GM18519 (cell line): Measurements from ENCODE around the gene SLC18A3.

Source experiments
- ATAC-seq: cut with Tn5 transposase; IDR thresholded peaks from one replicate; pipeline ENCODE4 v1.9.1; 2021; ENCODE audit warnings: mild to moderate bottlenecking, moderate library complexity; ENCODE audit not compliant: unreplicated experiment, low FRiP score

The SLC18A3 gene

DNA sequence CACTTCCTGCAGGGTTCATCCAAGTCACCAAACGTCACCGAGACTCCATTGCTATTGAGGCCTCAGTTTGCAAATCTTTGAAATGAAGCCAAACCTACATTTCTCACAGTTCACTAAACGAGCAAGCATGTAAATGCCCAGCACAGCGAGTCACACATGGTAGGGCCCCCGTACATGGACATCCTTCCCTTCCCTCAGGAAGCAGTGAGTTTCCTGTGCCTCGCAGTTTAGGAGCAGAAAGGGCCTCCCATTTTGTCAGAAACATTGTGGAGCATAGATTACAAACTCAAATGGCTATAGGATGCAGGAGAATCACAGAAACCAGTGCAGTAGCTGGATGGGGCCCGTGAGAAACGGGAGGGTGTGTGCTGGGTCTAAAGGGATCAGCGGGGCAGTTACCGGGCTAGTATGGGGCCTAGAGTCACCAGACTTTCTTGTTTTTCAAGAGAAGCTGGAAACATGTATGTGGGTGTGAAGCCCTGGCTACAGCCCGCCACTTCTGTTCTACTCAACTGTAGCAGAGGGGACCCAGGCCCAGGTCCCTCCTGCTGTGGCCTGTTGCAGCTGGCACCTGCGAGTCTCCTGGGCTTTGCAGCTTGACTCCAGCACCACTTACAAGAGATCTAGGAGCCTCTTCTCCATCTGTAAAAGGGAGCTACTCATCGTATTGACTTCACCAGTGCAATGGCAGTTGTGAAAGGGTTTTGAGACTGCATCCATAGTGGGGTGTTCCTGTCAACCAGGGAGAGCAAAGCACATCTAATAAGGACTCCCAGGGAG is 14.2 kb upstream of the SLC18A3 start:
- no peak for ATAC-seq

DNA sequence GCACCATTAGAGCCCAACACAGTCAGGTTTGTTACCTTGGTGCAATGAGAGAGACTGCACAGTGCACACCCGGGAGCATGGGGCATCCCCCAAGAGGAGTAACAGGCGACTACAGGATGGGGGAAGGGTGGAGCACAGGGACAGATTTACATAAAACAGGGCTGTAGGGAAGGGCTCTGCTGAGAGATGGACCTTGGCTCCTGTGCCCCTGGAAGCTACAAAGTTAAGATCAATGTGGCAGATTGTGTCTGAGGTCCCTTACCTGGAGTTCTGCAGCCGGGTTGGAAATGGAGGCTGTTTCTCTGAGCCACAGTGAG is 13.7 kb upstream of the SLC18A3 start:
- ATAC-seq, result no peak

DNA sequence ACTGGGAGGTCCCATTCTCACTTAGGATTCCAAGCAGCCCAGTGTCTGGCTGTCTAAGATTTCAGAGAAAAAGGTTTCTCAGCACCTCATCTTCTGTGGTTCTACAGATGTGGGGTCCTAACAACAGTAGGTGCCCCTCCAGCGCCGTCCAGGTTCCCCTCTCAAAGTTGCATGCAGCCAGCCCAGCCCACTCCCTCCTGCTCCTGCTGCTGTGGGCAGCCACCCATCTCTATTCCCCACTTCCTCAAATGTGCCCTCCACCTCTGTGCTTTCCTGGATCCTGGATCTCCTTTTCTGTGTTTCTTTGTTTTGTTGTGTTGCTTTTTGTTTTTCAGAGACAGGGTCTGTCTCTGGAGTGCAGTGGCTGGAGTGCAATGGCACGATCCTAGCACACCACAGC is 13.3 kb upstream of the SLC18A3 start:
- no peak for ATAC-seq

DNA sequence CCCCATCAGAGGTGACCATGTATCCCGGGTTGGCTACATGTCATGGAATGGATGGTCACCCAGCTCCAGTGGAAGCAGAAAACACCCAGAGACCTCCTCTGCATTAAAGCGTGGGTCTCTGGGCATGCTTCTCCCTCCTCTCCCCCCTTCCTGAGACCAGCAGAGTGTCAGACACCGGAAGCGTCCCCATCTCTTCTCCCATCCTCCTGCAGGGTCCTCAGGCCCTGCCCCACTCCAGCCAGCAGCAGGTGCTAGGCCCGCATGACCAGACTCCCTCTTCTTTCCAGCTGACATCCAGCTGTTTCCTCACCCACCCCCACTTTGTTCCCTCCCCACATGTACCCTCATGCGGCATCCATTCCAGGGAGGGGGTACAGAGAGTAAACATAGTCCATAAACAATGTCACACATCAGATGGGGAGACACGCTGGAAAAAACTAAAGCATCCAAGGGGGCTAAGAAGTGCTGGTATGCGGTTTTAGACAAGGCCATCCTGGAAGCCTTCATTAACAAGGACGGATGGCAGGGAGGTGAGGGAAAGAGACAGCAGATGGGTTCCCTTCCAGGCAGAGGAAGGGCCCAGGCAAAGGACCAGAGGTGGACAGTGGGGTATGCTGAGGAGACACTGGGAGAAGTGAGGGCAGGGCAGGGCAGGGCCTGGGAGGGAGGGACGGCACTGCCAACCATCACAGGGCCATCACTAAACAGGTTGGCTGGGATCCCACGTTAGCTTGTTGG is 12.5 kb upstream of the SLC18A3 start:
- ATAC-seq, result no peak

DNA sequence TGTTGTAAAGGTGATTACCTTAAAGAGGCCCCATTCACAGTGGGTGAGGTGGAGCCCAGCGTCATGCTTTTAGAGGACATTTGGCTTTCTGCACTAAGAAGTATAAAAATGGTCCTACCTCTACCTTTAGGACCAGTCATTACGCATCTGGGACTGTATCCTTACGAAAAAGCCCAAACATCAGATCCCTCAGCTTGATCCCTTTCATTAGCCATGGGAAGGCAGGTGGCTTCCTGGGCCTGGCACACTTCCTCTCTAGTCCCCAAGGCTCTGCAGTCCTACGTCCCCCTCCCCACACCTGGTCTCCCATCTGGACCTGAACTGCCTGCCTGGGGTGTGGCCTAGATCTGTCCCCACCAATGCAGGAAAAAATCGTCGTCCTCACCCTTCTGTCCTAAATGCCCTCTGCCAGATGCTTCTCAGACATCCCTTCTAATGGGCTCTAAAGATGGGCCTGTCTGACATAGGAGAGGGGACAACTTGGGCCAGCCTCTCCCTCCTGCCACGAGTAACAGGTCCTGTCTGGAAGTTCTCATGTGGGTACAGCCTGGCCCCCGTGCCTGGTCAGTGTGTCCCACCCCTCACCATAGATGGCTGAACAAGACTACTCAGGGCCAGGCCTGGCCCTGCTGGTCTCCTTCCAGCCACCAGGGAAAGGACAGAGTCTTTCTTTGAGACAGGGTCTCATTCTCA is 11.8 kb upstream of the SLC18A3 start:
- ATAC-seq, result no peak

DNA sequence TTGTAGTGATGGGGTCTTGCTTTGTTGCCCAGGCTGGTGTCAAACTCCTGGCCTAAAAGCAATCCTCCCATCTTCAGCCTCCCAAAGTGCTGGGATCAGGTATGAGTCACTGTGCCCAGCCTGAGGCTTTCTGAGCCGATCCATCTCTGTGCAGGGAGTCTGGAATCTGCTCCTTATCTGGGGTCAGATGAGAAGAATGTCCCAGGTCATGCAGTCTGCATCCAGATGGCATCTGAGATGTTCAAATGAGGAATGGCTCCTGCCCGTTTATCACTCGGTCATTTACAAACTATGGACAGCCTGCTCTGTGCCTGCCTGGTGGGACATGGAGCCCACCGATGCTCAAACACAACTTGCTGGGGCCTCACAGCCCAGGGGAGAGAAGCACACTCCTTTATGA is 11.1 kb upstream of the SLC18A3 start:
- no peak for ATAC-seq

DNA sequence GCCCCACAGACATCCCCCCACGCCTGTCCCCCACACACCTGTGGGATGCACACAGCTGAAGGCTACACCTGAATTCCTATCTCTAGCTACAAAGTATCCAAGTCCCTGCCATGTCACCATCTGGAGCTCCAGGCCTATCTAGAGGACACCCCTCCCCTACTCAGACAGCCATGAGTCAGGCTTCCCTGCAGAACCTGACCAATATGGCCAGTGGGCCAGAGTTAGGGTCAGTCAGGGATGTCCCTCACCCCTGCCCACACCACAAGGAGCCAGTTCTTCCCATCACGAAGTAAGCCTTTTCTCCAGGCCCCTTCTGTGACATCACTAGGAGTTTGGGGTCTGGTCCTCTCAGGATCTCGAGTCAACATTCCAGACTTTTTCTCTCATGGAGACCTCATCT is 10.6 kb upstream of the SLC18A3 start:
- no peak for ATAC-seq

DNA sequence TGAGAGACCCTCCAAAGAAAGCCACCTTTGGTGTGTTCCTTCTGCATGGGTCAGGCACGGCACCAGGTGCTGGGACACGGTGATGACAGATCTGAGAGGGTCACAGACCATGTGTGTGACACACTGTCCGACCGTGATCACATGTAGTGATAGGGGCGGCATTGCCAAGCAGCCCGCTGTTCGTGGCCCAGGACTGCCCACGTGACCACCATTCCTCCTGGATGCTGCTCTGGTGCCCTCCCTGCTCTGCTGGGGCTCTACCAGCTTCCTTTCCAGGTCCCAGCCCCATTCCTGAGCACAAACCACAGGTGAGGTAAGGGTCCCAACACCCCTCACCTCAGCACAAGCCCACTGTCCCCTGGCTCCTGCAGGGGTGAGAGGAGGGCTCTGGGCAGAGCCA is 10.1 kb upstream of the SLC18A3 start:
- no peak for ATAC-seq

DNA sequence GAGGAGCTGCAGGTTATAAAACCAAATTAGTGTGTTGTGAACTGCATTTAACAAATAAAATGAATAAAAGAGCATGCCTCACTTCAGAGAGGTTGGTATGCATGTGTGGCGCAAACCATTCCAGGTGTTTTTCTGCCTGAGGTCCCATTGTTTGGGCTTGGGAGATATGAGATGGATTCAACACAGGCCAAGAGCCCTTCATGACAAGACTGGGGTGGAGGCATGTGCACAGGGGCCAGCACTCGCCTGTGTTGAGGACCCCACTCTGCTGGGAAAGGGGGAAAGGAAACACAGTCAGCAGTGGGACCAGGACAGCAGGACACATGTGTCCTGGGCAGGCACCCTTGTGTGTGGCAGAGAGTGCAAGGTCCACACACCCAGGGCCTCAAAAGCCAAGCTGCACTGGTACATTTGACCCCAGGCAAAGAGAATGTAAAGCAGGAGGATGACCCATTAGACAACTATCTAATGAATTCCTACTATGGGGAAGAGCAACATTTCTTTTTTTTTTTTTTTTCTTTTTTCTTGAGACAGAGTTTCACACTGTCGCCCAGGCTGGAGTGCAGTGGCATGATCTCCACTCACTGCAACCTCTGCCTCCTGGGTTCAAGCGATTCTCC is 9.2 kb upstream of the SLC18A3 start:
- ATAC-seq, result no peak

DNA sequence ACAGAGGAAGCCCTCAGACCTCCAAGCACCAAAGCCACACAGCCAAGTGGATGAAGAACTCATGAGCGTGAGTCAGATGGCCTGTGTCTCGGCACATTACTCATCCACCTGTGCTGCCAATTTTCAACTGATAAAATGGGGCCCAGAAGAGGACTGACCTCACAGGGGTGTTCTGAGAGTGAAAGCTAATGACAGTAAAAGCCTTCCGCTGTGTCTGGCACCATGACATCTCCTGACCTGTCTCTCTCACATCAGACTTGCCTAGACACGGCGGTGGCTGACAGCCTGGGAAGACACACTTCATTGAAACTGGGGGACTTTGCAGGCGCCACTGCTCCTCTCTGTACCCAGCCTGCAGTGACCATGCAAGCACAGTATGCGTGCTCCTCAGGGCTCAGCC is 8.3 kb upstream of the SLC18A3 start:
- ATAC-seq, result no peak

DNA sequence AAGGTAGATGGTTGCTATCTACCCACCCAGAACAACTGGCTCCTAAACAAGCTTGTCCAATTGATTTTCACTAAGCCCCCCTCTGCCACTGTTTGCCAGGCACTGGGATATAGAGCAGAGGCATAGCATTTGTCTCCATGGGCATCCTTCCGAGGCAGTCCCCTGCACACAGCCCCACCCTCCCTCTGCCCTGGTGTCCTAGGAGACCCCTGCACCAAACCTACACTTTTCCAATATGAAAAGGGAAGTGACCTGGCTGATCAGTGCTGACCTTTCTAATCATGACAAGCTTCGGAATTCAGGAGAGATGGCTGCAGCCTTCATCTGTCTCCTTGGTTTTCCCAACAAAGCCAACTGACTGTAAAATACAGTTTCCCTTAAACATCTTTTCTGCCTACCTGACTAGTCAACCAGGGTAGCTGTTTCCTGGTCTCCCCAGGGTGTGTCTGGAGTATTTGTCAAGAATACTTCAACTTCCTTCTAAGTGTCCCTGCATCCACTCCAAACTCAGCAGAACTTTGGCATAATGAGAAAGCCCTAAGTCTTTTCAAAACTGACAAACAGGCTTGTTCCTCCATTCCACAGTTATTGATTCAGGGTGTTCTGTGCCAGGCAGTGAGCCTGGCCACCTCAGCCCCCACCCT is 7.6 kb upstream of the SLC18A3 start:
- no peak for ATAC-seq

DNA sequence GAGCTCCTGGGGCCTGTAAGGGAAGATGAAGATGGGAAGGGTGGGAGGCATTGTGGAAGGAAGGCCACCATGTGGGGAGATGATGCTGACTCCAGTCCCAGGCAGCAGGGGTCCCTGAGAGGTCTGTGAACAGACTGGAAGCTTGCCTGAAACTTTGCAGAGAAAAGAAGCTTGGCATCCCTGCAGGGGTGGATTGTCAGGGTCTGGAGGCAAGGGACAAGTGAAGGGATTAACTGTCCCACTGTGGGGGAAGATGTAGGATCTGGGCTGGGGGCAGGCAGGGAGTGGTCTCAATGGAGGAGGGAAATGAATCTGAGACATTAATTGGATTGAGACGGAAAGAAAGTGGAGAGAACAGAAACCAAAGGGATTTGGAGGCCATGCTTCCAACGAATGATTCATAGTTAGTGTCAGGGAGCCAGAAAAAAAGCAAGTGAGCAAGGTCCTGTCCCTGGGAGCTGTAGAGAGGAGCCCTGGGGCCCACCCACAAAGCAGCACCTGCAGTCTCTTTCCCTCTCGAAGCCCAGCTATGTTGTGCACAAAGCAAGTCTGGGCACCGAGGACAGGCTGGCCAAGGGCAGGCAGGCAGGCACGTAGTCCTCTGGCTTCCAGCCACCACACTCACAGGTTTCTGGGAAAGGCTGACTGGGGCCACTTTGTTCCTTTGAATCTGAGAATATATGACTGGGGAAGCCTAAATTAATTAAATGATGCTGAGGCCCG is 4.7 kb upstream of the SLC18A3 start:
- no peak for ATAC-seq

DNA sequence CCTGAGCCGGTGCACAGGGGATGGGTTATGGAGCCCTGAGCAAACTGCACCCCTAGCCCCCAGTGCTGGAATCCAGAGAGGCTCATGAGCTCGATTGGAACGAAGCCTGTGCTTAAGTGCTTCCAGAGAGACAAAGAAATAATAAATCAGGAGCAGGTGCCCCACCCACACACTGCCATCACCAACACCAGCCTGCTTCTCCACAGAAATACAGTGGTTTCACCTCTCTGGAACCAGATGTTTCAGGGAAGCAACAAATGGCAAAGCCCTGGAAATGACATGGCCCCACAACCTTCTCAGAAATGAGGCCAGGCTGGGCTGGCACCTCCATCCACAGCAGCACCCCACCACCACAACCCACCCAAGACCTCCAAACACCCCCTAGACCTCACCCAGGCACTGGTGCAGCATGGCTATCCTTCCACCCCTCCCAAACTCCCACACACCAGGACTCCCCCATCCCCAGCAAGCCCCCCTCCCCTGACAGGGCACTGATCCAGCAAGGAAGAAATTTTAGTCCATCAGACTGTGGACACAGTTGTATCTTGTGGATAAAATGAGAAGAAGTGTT is 4.1 kb upstream of the SLC18A3 start:
- ATAC-seq, result no peak

DNA sequence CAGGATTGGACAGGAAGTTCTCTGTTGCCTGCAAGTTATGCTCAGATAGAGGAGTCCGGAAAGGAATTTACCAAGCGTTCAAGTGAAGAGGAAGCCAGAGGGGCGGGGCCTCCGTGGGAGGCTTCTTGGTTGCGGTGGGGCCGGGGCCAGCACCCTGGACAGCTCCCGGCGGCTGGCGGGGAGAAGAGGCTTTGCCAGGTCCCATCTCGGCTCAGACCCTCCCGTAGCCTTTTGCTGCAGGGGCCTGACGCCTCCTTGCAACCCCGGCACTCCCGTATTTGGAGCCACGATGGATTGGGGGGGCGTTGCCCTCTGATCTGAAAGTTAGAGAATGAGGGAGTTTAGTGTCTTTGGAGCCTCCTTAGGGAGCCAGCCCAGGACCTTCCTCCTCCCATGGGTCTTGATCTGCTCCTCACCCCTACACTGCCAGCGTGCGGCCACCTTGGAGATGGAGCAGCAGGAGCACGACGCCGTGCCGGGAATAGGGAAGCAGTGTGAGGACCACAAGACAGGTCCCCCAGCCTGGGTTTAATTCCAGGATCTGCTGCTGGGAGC is 3.1 kb upstream of the SLC18A3 start:
- ATAC-seq, result peak; percentile 53

DNA sequence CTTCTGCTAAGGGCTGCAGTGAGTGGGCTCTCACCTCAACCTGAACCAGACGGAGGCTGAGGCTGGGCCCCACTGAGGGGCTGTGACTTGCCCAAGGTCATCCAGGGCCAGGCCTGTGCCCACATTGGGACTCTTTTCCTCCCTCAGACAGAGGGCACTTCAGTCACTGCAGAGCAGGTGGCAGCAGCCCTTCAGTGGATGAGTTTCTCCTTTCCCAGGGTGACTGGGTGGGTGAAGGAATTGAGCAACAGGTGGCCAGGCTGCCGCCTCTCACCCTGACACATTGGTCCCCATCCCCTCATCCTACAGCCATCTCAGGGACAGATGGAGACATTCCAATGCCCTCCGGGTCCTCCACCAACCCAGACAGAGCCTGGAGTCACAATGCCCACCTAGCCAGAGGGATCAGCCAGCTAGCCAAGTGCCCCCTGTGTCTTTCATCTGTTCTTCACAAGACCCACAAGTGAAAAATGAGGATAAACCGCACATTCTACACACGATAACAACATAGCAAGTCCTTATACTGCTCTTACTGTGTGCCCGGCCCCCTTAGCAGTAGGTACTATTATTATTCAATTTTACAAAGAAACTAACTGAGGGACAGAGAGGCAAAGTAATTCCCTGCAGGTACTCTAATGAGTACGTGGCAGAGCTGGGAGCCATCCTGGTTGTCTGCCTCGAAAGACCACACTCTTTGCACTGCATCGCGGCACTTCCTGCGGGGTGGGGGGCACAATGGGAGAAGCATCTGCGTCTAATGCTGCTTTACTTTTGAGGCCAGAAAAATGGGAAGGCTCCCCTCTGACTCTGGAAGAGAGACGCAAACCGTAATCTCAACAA is 1.7 kb upstream of the SLC18A3 start:
- no peak for ATAC-seq

DNA sequence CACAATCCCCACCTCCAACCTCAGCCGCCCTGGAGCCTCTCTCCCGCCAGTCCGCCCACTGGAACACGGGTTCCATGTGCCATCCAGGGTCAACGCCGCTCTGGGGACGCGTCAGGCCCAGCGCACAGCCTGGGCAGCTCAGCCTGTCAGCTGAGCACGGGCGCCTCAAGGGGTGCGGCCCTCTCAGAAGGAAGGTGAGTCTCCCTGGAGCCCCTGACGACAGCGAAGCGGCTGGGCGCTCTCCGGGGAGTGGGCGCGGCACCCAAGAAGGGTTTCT is 1.2 kb upstream of the SLC18A3 start:
- no peak for ATAC-seq

DNA sequence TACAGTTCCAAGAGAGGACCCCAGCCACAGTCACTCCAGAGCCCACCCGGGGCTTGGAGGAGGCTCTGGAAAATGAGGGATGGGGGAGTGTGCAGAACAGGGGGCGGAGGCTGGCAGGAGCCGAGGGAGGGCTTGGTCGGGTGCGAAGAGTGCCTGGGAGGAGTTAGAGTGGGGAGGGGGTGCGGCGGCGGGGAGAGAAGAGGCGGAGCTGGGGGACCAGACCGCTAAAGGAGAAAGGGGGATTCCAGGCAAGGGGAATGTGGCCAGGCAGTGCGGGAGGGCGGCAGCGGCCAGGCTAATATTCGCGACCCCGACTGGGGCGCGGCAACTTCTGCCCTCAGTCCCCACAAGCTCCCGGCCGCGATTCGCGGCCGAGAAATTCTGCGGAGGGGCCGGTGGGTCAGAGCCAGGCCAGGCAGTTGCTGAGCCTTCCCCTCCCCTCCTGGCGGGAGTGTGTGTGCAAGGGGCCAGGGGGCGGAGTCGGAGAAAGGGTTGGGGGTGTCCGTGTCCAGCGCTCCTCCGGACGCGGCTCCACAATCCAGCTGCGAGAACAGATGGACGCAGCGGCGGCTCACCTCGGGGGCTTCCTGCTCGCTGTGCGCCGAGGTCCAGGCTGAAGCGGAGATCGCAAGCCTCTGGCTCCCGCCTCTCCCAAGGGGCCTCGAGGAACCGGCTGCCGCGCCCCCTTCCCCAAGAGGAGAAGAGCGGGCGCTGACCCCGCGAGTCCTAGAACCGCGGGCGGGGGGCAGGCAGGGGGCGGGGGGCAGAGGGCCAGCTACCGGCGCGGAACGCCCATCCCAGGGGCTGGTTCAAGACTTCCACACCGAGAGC is 612 bp upstream of the SLC18A3 start:
- no peak for ATAC-seq
